ENCODE measurements around the gene SHLD1. TPM values are rescaled to one million over a fixed set of nuclear protein-coding genes. Genes with fewer than 3 reads are reported as not detected.

Gene SHLD1
- total and polyA plus RNA-seq, 2 donors (not counting 3 experiments of a cell fraction or from before 2014, with no cell fraction given) = 4.7 to 6.3 TPM

DNA sequence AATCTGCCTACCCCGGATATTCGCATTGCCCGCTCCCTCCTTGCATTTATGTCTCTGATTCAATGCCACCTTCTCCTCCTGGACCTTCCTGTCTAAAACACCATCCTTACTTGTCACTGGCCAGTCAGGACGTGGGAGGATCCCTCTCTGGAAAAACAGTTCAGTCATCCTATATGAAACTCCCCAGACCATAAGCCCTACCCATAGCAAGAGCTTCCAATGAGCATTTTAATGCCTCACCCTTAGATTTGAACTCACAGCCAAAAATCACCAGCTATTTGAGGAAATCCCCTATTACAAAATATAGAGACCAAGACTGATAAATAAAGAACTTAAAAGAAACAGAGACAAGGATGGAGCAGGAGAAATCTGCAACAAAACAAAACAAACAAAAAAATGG is 86.4 kb downstream of the SHLD1 start:
- Histone ChIP-seq H3K27ac (ENCODE audit: insufficient read depth, low read depth, low read length) (no peak overlapping the region), H3K9me1 (replicated peaks; ENCODE audit: control insufficient read depth, extremely low read depth, insufficient read depth, low read length) (no peaks in the 10 kb centered on the region), H2AFZ (ENCODE audit: low read depth, low read length) (no peak overlapping the region), H3K4me1 (ENCODE audit: control insufficient read depth, extremely low read depth, insufficient read depth, low read length) (peaks cover 14% of the 10 kb centered on the region), H3K4me3 (replicated peaks in 1 of 3; ENCODE audit: insufficient read depth in 1 of 3, low read depth in 1 of 3, low read length in 3 of 3) (no peak overlapping the region), H3K27me3 (ENCODE audit: control insufficient read depth in 2 of 2, insufficient read depth in 2 of 2, low read length in 2 of 2) (no peaks in the 10 kb centered on the region), H3K9ac (replicated peaks; ENCODE audit: extremely low read depth, insufficient read depth, low read length) (no peak overlapping the region), H3K9me3 (replicated peaks; ENCODE audit: control insufficient read depth, insufficient read depth, low read length) (no peaks in the 10 kb centered on the region), H3K79me2 (ENCODE audit: control insufficient read depth, insufficient read depth, low read length) (no peaks in the 10 kb centered on the region), H3K36me3 (ENCODE audit: control insufficient read depth in 2 of 2, extremely low read depth in 1 of 2, insufficient read depth in 2 of 2, low read length in 2 of 2) (no peaks in the 10 kb centered on the region), H4K20me1 (replicated peaks; ENCODE audit: control insufficient read depth, extremely low read depth, insufficient read depth, low read length) (no peaks in the 10 kb centered on the region), H3K4me2 (ENCODE audit: insufficient read depth, low read length) (no peak overlapping the region)
- intact Hi-C loops (cut with micrococcal nuclease) (no loop called here), dilution Hi-C loops (cut with MboI; ENCODE audit: extremely low pct_ligation_motif_present, low sequenced_read_pairs) (no loop called here)
- ChIA-PET CTCF (interaction anchor here (0.6 to 1.5 kb wide), 7 partner anchors 11 to 308 kb away, joined by 3 to 6 read pairs (median 4); no protein-coding TSS in a partner anchor), POLR2A (no interaction called here)
- FAIRE-seq (no peak), DNase-seq (ENCODE audit: low read depth, low spot score) (no peak)
- no peak for TF ChIP-seq JUN (IDR thresholded peaks at IDR 0.05; ENCODE audit: borderline replicate concordance, insufficient read depth, insufficient read length, low read depth)
- no peak for TF ChIP-seq POLR2A (IDR thresholded peaks at IDR 0.05; ENCODE audit: low read depth, low read length)
- no peak for TF ChIP-seq POLR2AphosphoS5 (IDR thresholded peaks at IDR 0.05; ENCODE audit: insufficient read depth, low read depth, low read length)
- TF ChIP-seq EZH2 (IDR thresholded peaks at IDR 0.05; ENCODE audit: borderline replicate concordance, low read depth, low read length, severe bottlenecking) = no peak
- no peak for TF ChIP-seq GATA2 (IDR thresholded peaks at IDR 0.05; ENCODE audit: insufficient read depth, insufficient read length, low read depth, low read length)
- TF ChIP-seq CTCF (IDR thresholded peaks at IDR 0.05; ENCODE audit: extremely low read depth in 1 of 2, insufficient read depth in 1 of 2, low read depth in 1 of 2, low read length in 2 of 2) = no peak
- no TSS peak for BruUV-seq (replicated peaks)
